ENCODE data around the gene ABCA9.
A peak's percentile ranks its signal among the peaks of the same experiment; 100 is the strongest.
"Not testable (repeated sequence)": the region's sequence is repeated elsewhere in the genome, so short reads cannot be mapped to it uniquely, and the experiment has no call there.

Gene ABCA9

DNA sequence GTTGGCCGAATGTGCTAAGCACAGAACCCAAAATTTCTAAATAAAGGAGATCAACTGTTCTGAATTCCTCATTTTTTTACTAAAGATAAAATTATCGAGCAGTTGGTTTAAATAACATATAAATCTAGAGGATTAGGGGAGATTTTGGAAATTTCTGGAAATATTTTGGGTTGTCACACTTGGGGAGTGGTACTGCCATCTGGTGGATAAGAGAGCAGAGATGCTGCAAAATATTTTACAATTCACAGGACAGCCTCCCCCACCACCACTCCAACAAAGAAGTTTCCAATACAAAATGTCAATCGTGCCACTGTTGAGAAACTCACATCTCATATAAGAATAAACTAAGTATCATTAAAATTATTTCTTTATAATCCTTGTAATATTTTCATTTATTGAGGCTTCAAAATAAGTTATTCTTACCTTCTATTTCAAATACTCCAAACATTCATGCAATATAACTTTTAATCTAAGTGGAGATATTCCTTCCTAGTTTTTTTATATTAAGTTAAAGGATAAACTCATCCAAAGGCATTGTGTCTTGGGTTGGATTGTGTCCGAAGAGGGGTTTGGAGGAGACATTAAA is 88.5 kb downstream of the ABCA9 start:
- peak; percentile 37 for DNase-seq
- in situ Hi-C loops (cut with HindIII; ENCODE audit: low pct_ligation_motif_present, low pct_unique_long_range_greater_than_20kb, low sequenced_read_pairs), result no loop called here

DNA sequence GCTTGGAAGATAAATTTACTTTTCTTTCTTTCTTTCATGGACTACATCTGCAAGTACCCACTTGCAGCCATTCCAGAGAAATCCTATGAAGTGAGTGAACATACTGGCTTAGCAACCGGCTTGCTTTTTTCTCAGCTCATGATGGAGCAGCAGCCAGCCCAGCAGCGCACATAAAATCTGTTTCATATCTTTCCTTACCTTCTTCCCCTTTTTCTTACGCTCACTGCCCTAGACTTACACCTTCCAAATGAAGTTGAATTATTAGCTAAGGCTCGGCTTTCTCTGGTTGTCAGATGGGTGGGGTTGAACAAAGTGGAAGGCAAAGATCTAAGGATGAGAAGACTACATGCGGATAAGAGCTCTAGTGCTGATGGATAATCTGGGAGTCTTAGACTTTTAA is 91.6 kb downstream of the ABCA9 start:
- DNase-seq, result no peak
- in situ Hi-C loops (cut with HindIII; ENCODE audit: low pct_ligation_motif_present, low pct_unique_long_range_greater_than_20kb, low sequenced_read_pairs), result no loop called here

DNA sequence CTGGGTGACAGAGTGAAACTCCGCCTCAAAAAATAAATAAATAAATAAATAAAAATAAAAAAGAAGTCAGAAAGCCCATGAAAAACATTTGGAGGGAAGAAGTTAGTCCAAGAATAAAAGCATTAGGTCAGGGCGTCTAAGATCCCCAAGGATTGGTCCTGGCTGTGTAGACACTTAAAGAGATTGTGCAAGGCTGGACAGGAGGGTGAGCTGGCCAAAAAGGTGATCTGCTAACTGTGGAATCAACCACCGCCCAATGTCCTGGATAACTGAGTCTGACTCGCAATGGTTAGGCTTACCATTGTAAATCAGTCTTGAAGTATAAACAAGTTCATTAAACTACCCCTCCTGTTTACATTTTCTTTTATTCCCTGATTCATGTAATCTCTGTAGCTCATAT is 96.8 kb downstream of the ABCA9 start:
- in situ Hi-C loops (cut with HindIII; ENCODE audit: low pct_ligation_motif_present, low pct_unique_long_range_greater_than_20kb, low sequenced_read_pairs), result no loop called here

GRCh38 chr17:68961214-68961882 is 99.4 kb downstream of the ABCA9 start:
- in situ Hi-C loops (cut with HindIII; ENCODE audit: low pct_ligation_motif_present, low pct_unique_long_range_greater_than_20kb, low sequenced_read_pairs), result no loop called here
- no peak for DNase-seq

More for the DNA sequence above, 96.8 kb downstream of the ABCA9 start:
- no peak for DNase-seq

DNA sequence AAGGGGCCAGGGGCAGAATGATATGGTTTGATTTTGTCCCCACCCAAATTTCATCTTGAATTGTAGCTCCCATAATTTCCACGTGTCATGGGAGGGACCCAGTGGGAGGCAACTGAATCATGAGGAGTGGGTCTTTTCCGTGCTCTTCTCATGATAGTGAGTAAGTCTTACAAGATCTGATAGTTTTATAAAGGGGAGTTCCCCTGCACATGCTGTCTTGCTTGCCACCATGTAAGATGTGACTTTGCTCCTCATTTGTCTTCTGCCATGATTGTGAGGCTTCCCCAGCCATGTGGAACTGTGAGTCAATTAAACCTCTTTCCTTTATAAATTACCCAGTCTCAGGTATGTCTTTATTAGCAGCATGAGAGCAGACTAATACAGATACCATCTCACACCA is 101.6 kb downstream of the ABCA9 start:
- DNase-seq; in situ Hi-C loops (cut with HindIII; ENCODE audit: low pct_ligation_motif_present, low pct_unique_long_range_greater_than_20kb, low sequenced_read_pairs): not testable (repeated sequence)

- in situ Hi-C loops (cut with HindIII; ENCODE audit: low pct_ligation_motif_present, low pct_unique_long_range_greater_than_20kb, low sequenced_read_pairs), result no loop called here
- DNase-seq, result no peak
Measured at GRCh38 chr17:68957944-68958343, 102.8 kb downstream of the ABCA9 start.

- DNase-seq, result no peak
- in situ Hi-C loops (cut with HindIII; ENCODE audit: low pct_ligation_motif_present, low pct_unique_long_range_greater_than_20kb, low sequenced_read_pairs), result no loop called here
Measured at GRCh38 chr17:68955181-68955841, 105.4 kb downstream of the ABCA9 start, which contains the start of gene ABCA8. Gene ABCA8, minus strand, starts transcription at chr17:68955392. Its CDS starts 13,358 bp downstream, at chr17:68942034.

DNA sequence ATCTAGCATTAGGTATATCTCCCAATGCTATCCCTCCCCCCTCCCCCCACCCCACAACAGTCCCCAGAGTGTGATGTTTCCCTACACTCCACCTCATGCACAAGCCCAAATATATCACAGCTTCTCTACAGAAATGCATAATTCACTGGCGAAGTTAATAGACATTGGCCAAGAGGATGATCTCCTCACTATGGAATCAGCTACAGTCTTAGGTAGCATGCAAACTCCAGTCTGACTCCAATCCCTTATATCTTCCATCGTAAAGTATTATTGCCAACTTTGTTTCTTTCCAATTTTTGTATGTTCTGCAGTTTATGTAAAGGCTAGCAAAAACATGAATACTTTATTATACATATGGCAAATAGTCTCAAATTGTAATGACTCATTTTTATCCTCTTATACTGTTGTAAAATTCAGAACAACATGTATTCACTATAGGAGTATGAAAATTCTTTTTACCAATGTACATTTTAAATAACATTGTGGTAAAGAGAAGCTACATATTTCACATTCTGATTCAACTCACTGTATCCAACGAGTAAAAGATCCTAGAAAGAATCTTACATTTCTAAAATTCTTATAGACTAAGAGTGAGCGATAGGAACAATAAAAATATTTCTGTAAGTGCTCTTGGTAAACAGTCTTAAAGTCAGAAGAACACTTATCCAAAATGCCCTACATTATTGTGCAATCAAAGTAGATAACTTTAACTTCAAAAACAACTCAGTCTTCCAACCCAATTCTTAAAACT is 106.4 kb downstream of the ABCA9 start:
- in situ Hi-C loops (cut with HindIII; ENCODE audit: low pct_ligation_motif_present, low pct_unique_long_range_greater_than_20kb, low sequenced_read_pairs), result no loop called here
- DNase-seq, result no peak

GRCh38 chr17:68953340-68953997 is 107.3 kb downstream of the ABCA9 start:
- DNase-seq, result no peak
- in situ Hi-C loops (cut with HindIII; ENCODE audit: low pct_ligation_motif_present, low pct_unique_long_range_greater_than_20kb, low sequenced_read_pairs), result no loop called here

- no peak for DNase-seq
- in situ Hi-C loops (cut with HindIII; ENCODE audit: low pct_ligation_motif_present, low pct_unique_long_range_greater_than_20kb, low sequenced_read_pairs), result no loop called here
Measured at GRCh38 chr17:68950725-68951124, 110.0 kb downstream of the ABCA9 start.

- in situ Hi-C loops (cut with HindIII; ENCODE audit: low pct_ligation_motif_present, low pct_unique_long_range_greater_than_20kb, low sequenced_read_pairs); DNase-seq: not testable (repeated sequence)
Measured at GRCh38 chr17:68947868-68948267, 112.9 kb downstream of the ABCA9 start.

- no peak for DNase-seq
- in situ Hi-C loops (cut with HindIII; ENCODE audit: low pct_ligation_motif_present, low pct_unique_long_range_greater_than_20kb, low sequenced_read_pairs), result no loop called here
Measured at GRCh38 chr17:68944435-68945035, 116.2 kb downstream of the ABCA9 start.

DNA sequence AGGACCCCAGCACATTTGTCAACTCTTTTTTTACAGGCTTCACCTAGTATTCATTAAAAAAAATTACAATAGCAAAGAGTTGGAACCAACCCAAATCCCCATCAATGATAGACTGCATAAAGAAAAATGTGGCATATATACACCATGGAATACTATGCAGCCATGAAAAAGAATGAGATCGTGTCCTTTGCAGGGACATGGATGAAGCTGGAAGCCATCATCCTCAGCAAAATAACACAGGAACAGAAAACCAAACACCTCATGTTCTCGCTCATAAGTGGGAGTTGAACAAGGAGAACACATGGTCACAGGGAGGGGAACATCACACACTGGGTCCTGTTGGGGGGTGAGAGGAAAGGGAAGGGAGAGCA is 116.9 kb downstream of the ABCA9 start:
- in situ Hi-C loops (cut with HindIII; ENCODE audit: low pct_ligation_motif_present, low pct_unique_long_range_greater_than_20kb, low sequenced_read_pairs); DNase-seq: not testable (repeated sequence)

- in situ Hi-C loops (cut with HindIII; ENCODE audit: low pct_ligation_motif_present, low pct_unique_long_range_greater_than_20kb, low sequenced_read_pairs), result no loop called here
- no peak for DNase-seq
Measured at GRCh38 chr17:68943123-68943811, 117.5 kb downstream of the ABCA9 start.

DNA sequence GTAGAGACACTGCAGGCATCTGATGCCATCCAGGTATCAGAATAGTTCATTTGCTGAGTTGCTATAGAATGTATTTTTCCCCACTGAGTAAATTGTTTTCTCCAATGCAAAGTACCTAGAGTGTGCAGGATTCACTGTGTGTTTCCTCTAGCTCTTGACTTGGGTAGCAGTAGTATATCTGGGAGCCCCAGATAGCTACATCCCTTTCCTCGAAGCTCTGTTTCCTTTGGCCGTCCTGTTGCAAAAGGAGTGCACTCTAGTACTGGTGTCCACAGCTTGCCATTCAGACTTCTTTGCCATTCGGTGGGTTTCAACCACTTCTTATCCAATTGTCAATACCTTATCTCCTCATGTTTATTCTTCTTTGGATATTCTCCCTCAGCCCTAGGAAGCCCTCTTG is 118.3 kb downstream of the ABCA9 start:
- no peak for DNase-seq
- in situ Hi-C loops (cut with HindIII; ENCODE audit: low pct_ligation_motif_present, low pct_unique_long_range_greater_than_20kb, low sequenced_read_pairs), result no loop called here

- DNase-seq, result no peak
- in situ Hi-C loops (cut with HindIII; ENCODE audit: low pct_ligation_motif_present, low pct_unique_long_range_greater_than_20kb, low sequenced_read_pairs), result no loop called here
Measured at GRCh38 chr17:68941761-68942160, 119.0 kb downstream of the ABCA9 start.

GRCh38 chr17:68939195-68939594 is 121.5 kb downstream of the ABCA9 start:
- in situ Hi-C loops (cut with HindIII; ENCODE audit: low pct_ligation_motif_present, low pct_unique_long_range_greater_than_20kb, low sequenced_read_pairs), result no loop called here
- DNase-seq, result no peak

All from ACHN (cell line).